ENCODE data around the gene CLNS1A. TPM values are rescaled to one million over a fixed set of nuclear protein-coding genes. Genes with fewer than 3 reads are reported as not detected.

Gene CLNS1A
- total RNA-seq, 1 experiment from 2014 or later, result 361 TPM

DNA sequence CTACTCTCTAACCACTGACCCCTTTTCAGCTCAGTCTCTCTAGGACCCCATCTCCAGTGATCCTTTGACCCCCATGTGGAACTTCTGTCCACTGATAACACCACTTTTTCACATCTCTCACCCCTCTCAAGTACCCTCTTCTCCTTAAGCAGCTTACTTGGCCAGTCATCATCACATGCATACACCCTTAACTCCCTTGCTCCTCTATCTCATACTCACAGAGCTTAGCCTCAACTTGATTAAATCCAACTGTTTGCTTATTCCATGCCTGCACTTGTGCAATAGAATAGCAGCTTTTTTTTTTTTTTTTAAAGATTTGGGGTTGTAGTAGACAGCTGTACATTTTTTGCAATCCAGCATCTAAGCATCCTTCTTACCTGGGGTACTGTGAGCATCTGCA is 25.7 kb downstream of the CLNS1A start:
- Histone ChIP-seq H3K4me3 (ENCODE audit: low read length) (no peak overlapping the region), H3K4me2 (ENCODE audit: low read length) (no peak overlapping the region), H3K4me1 (ENCODE audit: insufficient read depth, low read length) (no peaks in the 10 kb centered on the region), H3K27ac (ENCODE audit: low read length) (no peak overlapping the region), H3K36me3 (ENCODE audit: low read depth, low read length) (peaks cover 43% of the 10 kb centered on the region), H3F3A (ENCODE audit: low read length, unreplicated experiment) (no peaks in the 10 kb centered on the region), H4K20me1 (ENCODE audit: low read length) (no peaks in the 10 kb centered on the region), H3K79me2 (ENCODE audit: low read length) (no peaks in the 10 kb centered on the region), H3K9ac (ENCODE audit: low read length) (no peak overlapping the region), H3K27me3 (ENCODE audit: low read length) (no peaks in the 10 kb centered on the region), H3K9me2 (replicated peaks; ENCODE audit: low read length) (no peaks in the 10 kb centered on the region), H3K9me3 (ENCODE audit: low read length) (no peaks in the 10 kb centered on the region), H2AFZ (ENCODE audit: low read length) (no peak overlapping the region)
- DNase-seq (no peak), ATAC-seq (no peak)
- BruUV-seq (replicated peaks), result no TSS peak
- ChIA-PET POLR2A (ENCODE audit: unreplicated experiment) (no interaction called here), CTCF (no interaction called here)
- intact Hi-C loops (cut with micrococcal nuclease), result no loop called here
- TF ChIP-seq EZH2phosphoT487 (IDR thresholded peaks at IDR 0.05; ENCODE audit: borderline replicate concordance, low read length) (no peak), EZH2 (IDR thresholded peaks at IDR 0.05; ENCODE audit: low read length, unreplicated experiment) (no peak)
- TF ChIP-seq, protein P1, sequence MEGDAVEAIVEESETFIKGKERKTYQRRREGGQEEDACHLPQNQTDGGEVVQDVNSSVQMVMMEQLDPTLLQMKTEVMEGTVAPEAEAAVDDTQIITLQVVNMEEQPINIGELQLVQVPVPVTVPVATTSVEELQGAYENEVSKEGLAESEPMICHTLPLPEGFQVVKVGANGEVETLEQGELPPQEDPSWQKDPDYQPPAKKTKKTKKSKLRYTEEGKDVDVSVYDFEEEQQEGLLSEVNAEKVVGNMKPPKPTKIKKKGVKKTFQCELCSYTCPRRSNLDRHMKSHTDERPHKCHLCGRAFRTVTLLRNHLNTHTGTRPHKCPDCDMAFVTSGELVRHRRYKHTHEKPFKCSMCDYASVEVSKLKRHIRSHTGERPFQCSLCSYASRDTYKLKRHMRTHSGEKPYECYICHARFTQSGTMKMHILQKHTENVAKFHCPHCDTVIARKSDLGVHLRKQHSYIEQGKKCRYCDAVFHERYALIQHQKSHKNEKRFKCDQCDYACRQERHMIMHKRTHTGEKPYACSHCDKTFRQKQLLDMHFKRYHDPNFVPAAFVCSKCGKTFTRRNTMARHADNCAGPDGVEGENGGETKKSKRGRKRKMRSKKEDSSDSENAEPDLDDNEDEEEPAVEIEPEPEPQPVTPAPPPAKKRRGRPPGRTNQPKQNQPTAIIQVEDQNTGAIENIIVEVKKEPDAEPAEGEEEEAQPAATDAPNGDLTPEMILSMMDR (conservative IDR thresholded peaks at IDR 0.05; ENCODE audit: low read depth, low read length), result no peak

- H3K9me3 ChIP-seq (ENCODE audit: low read length), result no peaks in the 10 kb centered on the region
- ChIA-PET POLR2A (ENCODE audit: unreplicated experiment) (no interaction called here), CTCF (no interaction called here)
- ATAC-seq (no peak), DNase-seq (no peak)
- H3K9me2 ChIP-seq (replicated peaks; ENCODE audit: low read length), result no peaks in the 10 kb centered on the region
- intact Hi-C loops (cut with micrococcal nuclease), result no loop called here
- H3K27me3 ChIP-seq (ENCODE audit: low read length), result no peaks in the 10 kb centered on the region
- peaks cover 29% of the 10 kb centered on the region; the same call in 1 of the 2 replicates for H3K36me3 ChIP-seq (ENCODE audit: low read depth, low read length)
- no peak overlapping the region for H3K4me3 ChIP-seq (ENCODE audit: low read length)
- H3K27ac ChIP-seq (ENCODE audit: low read length), result no peak overlapping the region
- H3F3A ChIP-seq (ENCODE audit: low read length, unreplicated experiment), result no peaks in the 10 kb centered on the region
- no peaks in the 10 kb centered on the region for H4K20me1 ChIP-seq (ENCODE audit: low read length)
- H3K4me1 ChIP-seq (ENCODE audit: insufficient read depth, low read length), result no peaks in the 10 kb centered on the region
- H3K9ac ChIP-seq (ENCODE audit: low read length), result no peak overlapping the region
- H2AFZ ChIP-seq (ENCODE audit: low read length), result no peak overlapping the region
- BruUV-seq (replicated peaks), result no TSS peak
- H3K79me2 ChIP-seq (ENCODE audit: low read length), result no peaks in the 10 kb centered on the region
- no peak overlapping the region for H3K4me2 ChIP-seq (ENCODE audit: low read length)
- TF ChIP-seq, protein P1 (conservative IDR thresholded peaks at IDR 0.05; ENCODE audit: low read depth, low read length), result no peak
- no peak for TF ChIP-seq EZH2 (IDR thresholded peaks at IDR 0.05; ENCODE audit: low read length, unreplicated experiment)
- no peak for TF ChIP-seq EZH2phosphoT487 (IDR thresholded peaks at IDR 0.05; ENCODE audit: borderline replicate concordance, low read length)
These were observed 28.4 kb downstream of the CLNS1A start for GRCh38 chr11:77609234-77609633.

DNA sequence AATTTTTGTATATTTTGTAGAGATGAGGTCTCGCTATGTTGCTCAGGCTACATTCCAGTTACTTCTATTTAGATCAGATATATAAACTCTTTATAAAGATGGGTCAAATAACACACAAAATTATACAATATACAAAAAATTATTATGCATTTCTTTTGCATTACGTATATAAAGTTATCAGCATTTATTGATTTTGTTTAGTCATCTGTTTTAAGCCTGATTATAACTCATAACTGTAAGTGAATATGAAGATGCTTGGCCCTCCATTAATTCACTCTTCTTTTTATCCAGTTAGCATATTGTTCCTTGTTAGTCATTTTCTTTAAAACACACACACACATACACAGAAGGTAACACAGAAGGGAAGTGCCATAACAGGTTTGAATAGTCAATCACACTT is 33.3 kb downstream of the CLNS1A start:
- Histone ChIP-seq H3K4me3 (ENCODE audit: low read length) (no peak overlapping the region), H4K20me1 (ENCODE audit: low read length) (no peaks in the 10 kb centered on the region), H3K27me3 (ENCODE audit: low read length) (no peaks in the 10 kb centered on the region), H3K9ac (ENCODE audit: low read length) (no peak overlapping the region), H3K4me2 (ENCODE audit: low read length) (no peak overlapping the region), H3K4me1 (ENCODE audit: insufficient read depth, low read length) (peaks cover 25% of the 10 kb centered on the region), H3K27ac (ENCODE audit: low read length) (no peak overlapping the region), H3F3A (ENCODE audit: low read length, unreplicated experiment) (peaks cover 5% of the 10 kb centered on the region), H3K9me2 (replicated peaks; ENCODE audit: low read length) (no peaks in the 10 kb centered on the region), H3K9me3 (ENCODE audit: low read length) (no peaks in the 10 kb centered on the region), H3K36me3 (ENCODE audit: low read depth, low read length) (peaks cover 14% of the 10 kb centered on the region; the same call in 1 of the 2 replicates), H2AFZ (ENCODE audit: low read length) (no peak overlapping the region), H3K79me2 (ENCODE audit: low read length) (no peaks in the 10 kb centered on the region)
- no TSS peak for BruUV-seq (replicated peaks)
- TF ChIP-seq, protein P1 (conservative IDR thresholded peaks at IDR 0.05; ENCODE audit: low read depth, low read length), result no peak
- TF ChIP-seq EZH2 (IDR thresholded peaks at IDR 0.05; ENCODE audit: low read length, unreplicated experiment), result no peak
- no peak for TF ChIP-seq EZH2phosphoT487 (IDR thresholded peaks at IDR 0.05; ENCODE audit: borderline replicate concordance, low read length)
- POLR2A ChIA-PET (ENCODE audit: unreplicated experiment), result no interaction called here
- CTCF ChIA-PET, result interaction anchor here (0.6 to 0.7 kb wide), 2 partner anchors 15 to 48 kb away, joined by 3 to 9 read pairs; no protein-coding TSS in a partner anchor
- DNase-seq (no peak), ATAC-seq (no peak)
- intact Hi-C loops (cut with micrococcal nuclease), result no loop called here

All from PC-3 (cell line).